NCI-H2196 (cell line): ENCODE measurements around the gene GTF2H4.

Source experiments
- DNase-seq: peaks from one replicate; lab custom pipeline; 2025; ENCODE audit not compliant: unreplicated experiment; lab: John Stamatoyannopoulos, UW

The GTF2H4 gene

GRCh38 chr6:30882204-30882758 lies 25.7 kb upstream of the GTF2H4 start:
- no peak for DNase-seq

GRCh38 chr6:30882759-30883684 lies 25.0 kb upstream of the GTF2H4 start:
- peak; percentile 69 for DNase-seq

GRCh38 chr6:30883685-30884520 lies 24.1 kb upstream of the GTF2H4 start, which contains the start of gene DDR1:
Gene DDR1 (plus strand): TSS chr6:30884519. CDS start chr6:30888730, 4,211 bp downstream.
- peak; percentile 73 for DNase-seq

- DNase-seq, result peak; percentile 19
These were observed 23.2 kb upstream of the GTF2H4 start for GRCh38 chr6:30884521-30885480.

- peak; percentile 32 for DNase-seq
These were observed 22.5 kb upstream of the GTF2H4 start for GRCh38 chr6:30885481-30885998.

GRCh38 chr6:30885999-30886896 lies 21.8 kb upstream of the GTF2H4 start:
- DNase-seq, result peak; percentile 52

- DNase-seq, result no peak
These were observed 21.1 kb upstream of the GTF2H4 start for GRCh38 chr6:30886897-30887255.

GRCh38 chr6:30887901-30888815 lies 19.8 kb upstream of the GTF2H4 start:
- no peak for DNase-seq

GRCh38 chr6:30888816-30889495 lies 19.1 kb upstream of the GTF2H4 start:
- no peak for DNase-seq

- no peak for DNase-seq
These were observed 18.5 kb upstream of the GTF2H4 start for GRCh38 chr6:30889496-30889885.

- peak; percentile 83 for DNase-seq
These were observed 17.9 kb upstream of the GTF2H4 start for GRCh38 chr6:30889921-30890645.

GRCh38 chr6:30890646-30891449 lies 17.2 kb upstream of the GTF2H4 start:
- no peak for DNase-seq

- DNase-seq, result no peak
These were observed 16.6 kb upstream of the GTF2H4 start for GRCh38 chr6:30891450-30891723.

- no peak for DNase-seq
These were observed 16.0 kb upstream of the GTF2H4 start for GRCh38 chr6:30891816-30892538.

- DNase-seq, result no peak
These were observed 14.9 kb upstream of the GTF2H4 start for GRCh38 chr6:30893001-30893591.
